IMR-90 (cell line): ENCODE data around the gene SNED1. TPM values are rescaled to one million over a fixed set of nuclear protein-coding genes. Genes with fewer than 3 reads are reported as not detected.

Source experiments
- ATAC-seq: fragments of 200-7000 bp; cut with Tn5 transposase; 2 replicates; pipeline ENCODE4 v1.9.1; 2020; ENCODE audit warnings: low read depth, mild to moderate bottlenecking, moderate library complexity
- BruUV-seq: library from RNA; stranded (reverse); fragments of 400-500 nt; replicated peaks from 2 replicates; lab custom pipeline; 2021; lab: Mats Ljungman, UMichigan
- CTCF ChIA-PET: fragments of 300-600 bp; formaldehyde crosslinking; extraction: SDS; loops from one replicate; lab custom pipeline; 2021; ENCODE audit warnings: antibody characterized with exemption; lab: Yijun Ruan, JAX
- POLR2A ChIA-PET: fragments of 300-600 bp; sonication (Branson Sonifier 250); formaldehyde crosslinking; loops from one replicate; lab custom pipeline; 2022; ENCODE audit warnings: antibody characterized with exemption; ENCODE audit not compliant: unreplicated experiment; lab: Charles Lee
- DNase-seq: peaks from one replicate; pipeline ENCODE4 v3.0.0; 2013
- H2AFZ ChIP-seq: replicated peaks from 2 replicates; pipeline ENCODE3; 2013; ENCODE audit warnings: low read length, mild to moderate bottlenecking; ENCODE audit not compliant: poor library complexity
- H2AK5ac ChIP-seq: 2 replicates; pipeline ENCODE4 v1.6.1; 2013; ENCODE audit warnings: low read depth, low read length, inconsistent platforms
- H2AK9ac ChIP-seq: replicated peaks from 2 replicates; pipeline ENCODE3; 2013; ENCODE audit warnings: mild to moderate bottlenecking, low read depth, low read length, moderate library complexity; ENCODE audit not compliant: poor library complexity
- H2BK120ac ChIP-seq: 2 replicates; pipeline ENCODE4 v1.6.1; 2013; ENCODE audit warnings: low read depth, low read length, inconsistent platforms
- H2BK15ac ChIP-seq: 3 replicates; pipeline ENCODE4 v1.6.1; 2013; ENCODE audit warnings: low read depth, low read length, inconsistent platforms
- H2BK20ac ChIP-seq: 2 replicates; pipeline ENCODE4 v1.6.1; 2013; ENCODE audit warnings: low read depth, mild to moderate bottlenecking, inconsistent platforms, low read length, moderate library complexity
- H2BK5ac ChIP-seq: 2 replicates; pipeline ENCODE4 v1.6.1; 2013; ENCODE audit warnings: mild to moderate bottlenecking, low read depth, low read length, inconsistent platforms; ENCODE audit not compliant: poor library complexity, severe bottlenecking
- H3K14ac ChIP-seq: replicated peaks from 2 replicates; pipeline ENCODE4 v1.6.1; 2013; ENCODE audit warnings: low read depth, low read length, inconsistent platforms
- H3K18ac ChIP-seq: 2 replicates; pipeline ENCODE4 v1.6.1; 2013; ENCODE audit warnings: low read depth, low read length, control low read depth
- H3K23ac ChIP-seq: 2 replicates; pipeline ENCODE4 v1.6.1; 2013; ENCODE audit warnings: low read depth, low read length, inconsistent platforms
- H3K27ac ChIP-seq: 2 replicates; pipeline ENCODE4 v1.5.1; 2013; ENCODE audit warnings: mild to moderate bottlenecking, control low read depth, low read length; ENCODE audit not compliant: insufficient read depth
- H3K27me3 ChIP-seq: 2 replicates; pipeline ENCODE4 v1.6.1; 2013; ENCODE audit warnings: low read length; ENCODE audit not compliant: control insufficient read depth, insufficient read depth
- H3K36me3 ChIP-seq: 2 replicates; pipeline ENCODE4 v1.6.1; 2013; ENCODE audit warnings: low read length, mixed read lengths; ENCODE audit not compliant: control insufficient read depth, insufficient read depth
- H3K4ac ChIP-seq: 2 replicates; pipeline ENCODE4 v1.6.1; 2013; ENCODE audit warnings: low read depth, low read length, inconsistent platforms
- H3K4me1 ChIP-seq: 2 replicates; pipeline ENCODE4 v1.6.1; 2013; ENCODE audit warnings: low read length, mixed read lengths; ENCODE audit not compliant: control insufficient read depth, insufficient read depth
- H3K4me2 ChIP-seq: 2 replicates; pipeline ENCODE4 v1.6.1; 2013; ENCODE audit warnings: low read depth, mild to moderate bottlenecking, control low read depth, low read length, moderate library complexity
- H3K4me3 ChIP-seq: 2 replicates; pipeline ENCODE4 v1.5.1; 2013; ENCODE audit warnings: low read depth, mild to moderate bottlenecking, control low read depth, low read length, moderate library complexity; ENCODE audit not compliant: insufficient read depth
- H3K56ac ChIP-seq: 2 replicates; pipeline ENCODE4 v1.6.1; 2013; ENCODE audit warnings: low read length, inconsistent platforms; ENCODE audit not compliant: insufficient read depth; ENCODE audit errors: extremely low read depth
- H3K79me1 ChIP-seq, 2 experiments: 2 replicates each; pipeline ENCODE4 v1.6.1; 2013; ENCODE audit warnings: low read length in 2 of 2, inconsistent platforms in 1 of 2, low read depth in 1 of 2
- H3K9ac ChIP-seq: 2 replicates; pipeline ENCODE4 v1.6.1; 2013; ENCODE audit warnings: low read depth, low read length, control low read depth
- H3K9me1 ChIP-seq: 2 replicates; pipeline ENCODE4 v1.6.1; 2013; ENCODE audit warnings: low read length, inconsistent platforms; ENCODE audit not compliant: insufficient read depth
- H3K9me3 ChIP-seq: 2 replicates; pipeline ENCODE4 v1.6.1; 2013; ENCODE audit warnings: low read length; ENCODE audit not compliant: control insufficient read depth, insufficient read depth
- H4K20me1 ChIP-seq: 2 replicates; pipeline ENCODE4 v1.6.1; 2013; ENCODE audit warnings: low read length, inconsistent platforms; ENCODE audit not compliant: insufficient read depth
- H4K5ac ChIP-seq: 2 replicates; pipeline ENCODE4 v1.6.1; 2013; ENCODE audit warnings: mild to moderate bottlenecking, low read depth, low read length, control low read depth
- H4K8ac ChIP-seq, 2 experiments: 2 replicates each; pipeline ENCODE4 v1.6.1; 2013; ENCODE audit warnings: low read depth in 2 of 2, low read length in 2 of 2, control low read depth in 1 of 2, inconsistent platforms in 1 of 2
- H4K91ac ChIP-seq: 2 replicates; pipeline ENCODE4 v1.6.1; 2013; ENCODE audit warnings: low read depth, low read length, inconsistent platforms; ENCODE audit not compliant: insufficient read depth
- BHLHE40 ChIP-seq: fragments of 150-350 bp; IDR thresholded peaks from 2 replicates; pipeline ENCODE4 v1.6.1; 2016; ENCODE audit warnings: mild to moderate bottlenecking, low read depth, low read length
- CEBPB ChIP-seq: IDR thresholded peaks from 2 replicates; pipeline ENCODE4 v1.6.1; 2012; ENCODE audit warnings: low read depth, low read length, improper control_type of control experiment
- CHD1 ChIP-seq: IDR thresholded peaks from 2 replicates; pipeline ENCODE4 v1.6.1; 2012; ENCODE audit warnings: low read depth, low read length, improper control_type of control experiment
- CTCF ChIP-seq: conservative IDR thresholded peaks from 2 replicates; pipeline ENCODE4 v1.5.1; 2012; ENCODE audit warnings: mild to moderate bottlenecking, low read depth, low read length, improper control_type of control experiment
- ELK1 ChIP-seq: fragments of 150-350 bp; IDR thresholded peaks from 2 replicates; pipeline ENCODE4 v1.6.1; 2016; ENCODE audit warnings: low read depth, mild to moderate bottlenecking, low read length, moderate library complexity, borderline replicate concordance
- FOS ChIP-seq: fragments of 150-350 bp; IDR thresholded peaks from 2 replicates; pipeline ENCODE4 v1.6.1; 2016; ENCODE audit warnings: low read depth, low read length
- MAFK ChIP-seq: IDR thresholded peaks from 2 replicates; pipeline ENCODE4 v1.6.1; 2012; ENCODE audit warnings: low read depth, low read length, improper control_type of control experiment
- MAZ ChIP-seq: IDR thresholded peaks from 2 replicates; pipeline ENCODE4 v1.6.1; 2012; ENCODE audit warnings: low read depth, mild to moderate bottlenecking, low read length, improper control_type of control experiment, moderate library complexity, borderline replicate concordance
- MXI1 ChIP-seq: IDR thresholded peaks from 2 replicates; pipeline ENCODE4 v1.6.1; 2012; ENCODE audit warnings: low read depth, mild to moderate bottlenecking, low read length, moderate library complexity, borderline replicate concordance
- NFE2L2 ChIP-seq: fragments of 150-350 bp; IDR thresholded peaks from 2 replicates; pipeline ENCODE4 v1.6.1; 2016; ENCODE audit warnings: low read depth, mild to moderate bottlenecking, low read length
- POLR2A ChIP-seq: IDR thresholded peaks from 2 replicates; pipeline ENCODE4 v1.6.1; 2012; ENCODE audit warnings: mild to moderate bottlenecking, low read depth, low read length
- RAD21 ChIP-seq: IDR thresholded peaks from 2 replicates; pipeline ENCODE4 v1.6.1; 2012; ENCODE audit warnings: low read length, improper control_type of control experiment
- RCOR1 ChIP-seq: IDR thresholded peaks from 2 replicates; pipeline ENCODE4 v1.6.1; 2012; ENCODE audit warnings: mild to moderate bottlenecking, low read length, improper control_type of control experiment; ENCODE audit not compliant: insufficient replicate concordance
- RFX5 ChIP-seq: IDR thresholded peaks from 2 replicates; pipeline ENCODE4 v1.8.0; 2012; ENCODE audit warnings: low read depth, mild to moderate bottlenecking, low read length, moderate library complexity
- SMC3 ChIP-seq: fragments of 150-350 bp; IDR thresholded peaks from 2 replicates; pipeline ENCODE4 v1.6.1; 2016; ENCODE audit warnings: low read depth, mild to moderate bottlenecking, antibody characterized with exemption, low read length, moderate library complexity
- USF2 ChIP-seq: fragments of 150-350 bp; IDR thresholded peaks from 2 replicates; pipeline ENCODE4 v1.6.1; 2017; ENCODE audit warnings: mild to moderate bottlenecking, antibody characterized with exemption, low read length, low read depth
- WGBS, 2 experiments: methylation state at CpG; one replicate each; pipeline versions ENCODE4 v1.1.5 to v1.1.7; 2013; ENCODE audit warnings: missing lambda C conversion rate in 2 of 2; ENCODE audit not compliant: insufficient read length in 1 of 2; ENCODE audit errors: extremely low coverage in 2 of 2; 5-methylcytosine and 5-hydroxymethylcytosine counted together
- dilution Hi-C: fragments of 300-500 bp; cut with HindIII; formaldehyde crosslinking; loops from one replicate; pipeline ENCODE4 v1.14.3; 2018; ENCODE audit warnings: low sequenced_read_pairs; ENCODE audit not compliant: unreplicated experiment
- in situ Hi-C: fragments of 300-500 bp; cut with MboI; formaldehyde crosslinking; loops from 3 replicates; pipeline ENCODE4 v1.14.3; 2019; ENCODE audit warnings: low sequenced_read_pairs, inconsistent platforms, mixed read lengths
- intact Hi-C: fragments of 100-400 bp; cut with micrococcal nuclease; formaldehyde crosslinking; loops from 2 replicates; pipeline ENCODE4 v1.10.0; 2022
- polyA plus RNA-seq, 3 experiments: library from polyadenylated mRNA; depleted of rRNA; stranded (reverse); fragments of >200 nt; gene quantifications; 2 replicates each; pipeline ENCODE4 v1.2.3, GENCODE V29; 2012; ENCODE audit warnings: low replicate concordance in 1 of 3
- total RNA-seq: library from RNA; depleted of rRNA; stranded (reverse); fragments of >200 nt; gene quantifications from 2 replicates; pipeline ENCODE4 v1.2.3, GENCODE V29; 2012

The SNED1 gene
- total and polyA plus RNA-seq, 2 of the 4 experiments (the other 2 are of a cell fraction): 1.1 to 3.4 TPM

GRCh38 chr2:241069821-241070281 is 71.4 kb downstream of the SNED1 start:
- POLR2A ChIA-PET: no interaction called here
- Histone ChIP-seq H3K14ac (no peak overlapping the region), H4K20me1 (no peaks in the 10 kb centered on the region), H3K9me3 (no peaks in the 10 kb centered on the region), H2BK120ac (no peak overlapping the region), H3K4me3 (no peak overlapping the region), H2AK5ac (no peak overlapping the region), H4K8ac (no peak overlapping the region), H3K79me1 (no peaks in the 10 kb centered on the region), H3K9ac (no peak overlapping the region), H3K27ac (no peak overlapping the region), H2BK20ac (no peak overlapping the region), H3K23ac (no peak overlapping the region), H2AFZ (no peak overlapping the region), H2AK9ac (no peak overlapping the region), H2BK15ac (no peak overlapping the region), H3K4ac (no peak overlapping the region), H3K4me1 (no peaks in the 10 kb centered on the region), H3K18ac (no peak overlapping the region), H4K5ac (no peak overlapping the region), H3K4me2 (no peak overlapping the region), H3K36me3 (peaks cover 47% of the 10 kb centered on the region; the same call in 1 of the 2 replicates), H3K27me3 (no peaks in the 10 kb centered on the region), H3K56ac (no peak overlapping the region), H2BK5ac (no peak overlapping the region), H3K9me1 (no peaks in the 10 kb centered on the region), H4K91ac (no peak overlapping the region)
- TF ChIP-seq NFE2L2: no peak
- TF ChIP-seq FOS: no peak
- no peak for TF ChIP-seq RAD21
- TF ChIP-seq MAFK: no peak
- no peak for TF ChIP-seq ELK1
- TF ChIP-seq SMC3: no peak
- no peak for TF ChIP-seq RFX5
- TF ChIP-seq BHLHE40: no peak
- no peak for TF ChIP-seq CHD1
- TF ChIP-seq CTCF: no peak
- TF ChIP-seq CEBPB: no peak
- TF ChIP-seq POLR2A: no peak
- no peak for TF ChIP-seq MXI1
- TF ChIP-seq USF2: no peak; the same call in 1 of the 2 replicates
- TF ChIP-seq MAZ: no peak
- TF ChIP-seq RCOR1: no peak
- CTCF ChIA-PET: no interaction called here
- DNase-seq (no peak), ATAC-seq (no peak)
- in situ Hi-C loops: loop anchor here (10.0 kb wide), 1 partner anchor 215 kb away; no protein-coding TSS in a partner anchor
- BruUV-seq: no TSS peak
- 78% methylated on average over 5 of the region's 26 CpGs; no CpG with 5 or more reads in 1 of the 2 experiments for WGBS, 2 experiments
- dilution Hi-C loops: no loop called here
- intact Hi-C loops: no loop called here
